ENCODE results near the gene BLM. TPM values are rescaled to one million over a fixed set of nuclear protein-coding genes. Genes with fewer than 3 reads are reported as not detected.
"Not testable (repeated sequence)": the region's sequence is repeated elsewhere in the genome, so short reads cannot be mapped to it uniquely, and the experiment has no call there.

Gene BLM
- total RNA-seq, 3 donors from 2014 or later, result 0.33 to 7.4 (median 2.2) TPM

GRCh38 chr15:90685591-90686434 is 31.3 kb upstream of the BLM start:
- H3K27me3 ChIP-seq, result no peaks in the 10 kb centered on the region
- TF ChIP-seq POLR2A (IDR thresholded peaks at IDR 0.05), result no peak
- TF ChIP-seq POLR2AphosphoS5 (IDR thresholded peaks at IDR 0.05), result no peak
- TF ChIP-seq CTCF (IDR thresholded peaks at IDR 0.05), result no peak
- no peak overlapping the region for H3K27ac ChIP-seq
- H3K36me3 ChIP-seq, result no peaks in the 10 kb centered on the region
- intact Hi-C loops (cut with DNase I; ENCODE audit: low total_unique reads), result no loop called here
- DNase-seq (ENCODE audit: low spot score in 2 of 2), result no peak
- no peak overlapping the region for H3K4me3 ChIP-seq
- no peaks in the 10 kb centered on the region for H3K4me1 ChIP-seq
- H3K9me3 ChIP-seq, result no peaks in the 10 kb centered on the region

GRCh38 chr15:90686435-90687218 is 30.5 kb upstream of the BLM start:
- DNase-seq (ENCODE audit: low spot score in 2 of 2), result no peak
- no peak overlapping the region for H3K27ac ChIP-seq
- no peaks in the 10 kb centered on the region for H3K27me3 ChIP-seq
- no peak for TF ChIP-seq POLR2A (IDR thresholded peaks at IDR 0.05)
- TF ChIP-seq POLR2AphosphoS5 (IDR thresholded peaks at IDR 0.05), result no peak
- no peak overlapping the region for H3K4me3 ChIP-seq
- no peaks in the 10 kb centered on the region for H3K9me3 ChIP-seq
- intact Hi-C loops (cut with DNase I; ENCODE audit: low total_unique reads), result no loop called here
- H3K36me3 ChIP-seq, result no peaks in the 10 kb centered on the region
- no peaks in the 10 kb centered on the region for H3K4me1 ChIP-seq

GRCh38 chr15:90689326-90689961 is 27.7 kb upstream of the BLM start:
- H3K4me1 ChIP-seq; H3K27ac ChIP-seq; DNase-seq (ENCODE audit: low spot score in 2 of 2); H3K4me3 ChIP-seq; H3K9me3 ChIP-seq; H3K27me3 ChIP-seq; H3K36me3 ChIP-seq; intact Hi-C loops (cut with DNase I; ENCODE audit: low total_unique reads): not testable (repeated sequence)

GRCh38 chr15:90690585-90690984 is 26.6 kb upstream of the BLM start:
- intact Hi-C loops (cut with DNase I; ENCODE audit: low total_unique reads), result no loop called here
- H3K9me3 ChIP-seq, result no peaks in the 10 kb centered on the region
- H3K27me3 ChIP-seq, result no peaks in the 10 kb centered on the region
- H3K36me3 ChIP-seq, result no peaks in the 10 kb centered on the region
- no peak for TF ChIP-seq CTCF (IDR thresholded peaks at IDR 0.05)
- H3K4me3 ChIP-seq, result no peak overlapping the region
- no peak for DNase-seq (ENCODE audit: low spot score in 2 of 2)
- H3K4me1 ChIP-seq, result no peaks in the 10 kb centered on the region
- no peak overlapping the region for H3K27ac ChIP-seq

- intact Hi-C loops (cut with DNase I; ENCODE audit: low total_unique reads), result no loop called here
- TF ChIP-seq POLR2A (IDR thresholded peaks at IDR 0.05), result no peak
- TF ChIP-seq POLR2AphosphoS5 (IDR thresholded peaks at IDR 0.05), result no peak
- TF ChIP-seq CTCF (IDR thresholded peaks at IDR 0.05), result no peak
- Histone ChIP-seq H3K4me3 (no peak overlapping the region), H3K36me3 (no peaks in the 10 kb centered on the region), H3K27me3 (no peaks in the 10 kb centered on the region), H3K4me1 (no peaks in the 10 kb centered on the region), H3K9me3 (no peaks in the 10 kb centered on the region), H3K27ac (no peak overlapping the region)
- no peak for DNase-seq (ENCODE audit: low spot score in 2 of 2)
These were observed 25.8 kb upstream of the BLM start for GRCh38 chr15:90691369-90691768.

Data from breast epithelium (tissue), 4 donors.